Colonic mucosa (tissue), 4 donors: ENCODE measurements around the gene KDR. TPM values are rescaled to one million over a fixed set of nuclear protein-coding genes. Genes with fewer than 3 reads are reported as not detected.

Experiments
- DNase-seq: peaks from one replicate; pipeline ENCODE4 v3.0.0-alpha.2; 2020
- H3K27ac ChIP-seq: fragments of 200-600 bp; one replicate; pipeline ENCODE4 v1.8.0; 2021
- H3K27me3 ChIP-seq: fragments of 200-600 bp; one replicate; pipeline ENCODE4 v1.8.0; 2021
- H3K36me3 ChIP-seq: fragments of 200-600 bp; one replicate; pipeline ENCODE4 v1.8.0; 2021
- H3K4me1 ChIP-seq: fragments of 200-600 bp; one replicate; pipeline ENCODE4 v1.8.0; 2021; ENCODE audit warnings: mild to moderate bottlenecking
- H3K4me3 ChIP-seq: fragments of 200-600 bp; one replicate; pipeline ENCODE4 v1.8.0; 2021
- H3K9ac ChIP-seq, 2 donors: one replicate each; pipeline ENCODE4 v1.7.0; 2013; ENCODE audit warnings: control low read depth in 2 of 2, low read depth in 2 of 2, low read length in 2 of 2
- H3K9me3 ChIP-seq: fragments of 200-600 bp; one replicate; pipeline ENCODE4 v1.8.0; 2021
- CTCF ChIP-seq: fragments of 200-600 bp; IDR thresholded peaks from one replicate; pipeline ENCODE4 v1.8.0; 2022; ENCODE audit warnings: antibody characterized with exemption, mild to moderate bottlenecking
- intact Hi-C: fragments of 100-400 bp; cut with DNase I; formaldehyde crosslinking; loops from one replicate; pipeline ENCODE4 v1.14.1; 2022
- total RNA-seq, 2 donors: library from RNA; stranded (reverse); fragmentation: NEBNext Ultra II Directional in 1 of 2; extraction: Animal tissue kit (Norgen Biotek cat#: 25700) in 1 of 2; gene quantifications; one replicate each; pipeline ENCODE4 v1.2.1, GENCODE V29; 2021
- donor health status: healthy.
- donor health status: DM: no; HTN: no; CAD: no.
- donor health status: DM: no; HTN: no; CAD: no.

KDR gene
- total RNA-seq, 2 donors from 2014 or later = 3.4 to 6.5 TPM

GRCh38 chr4:55132775-55133174 is 7.4 kb upstream of the KDR start:
- H3K9ac ChIP-seq = no peak overlapping the region
- H3K4me1 ChIP-seq = no peaks in the 10 kb centered on the region
- no peaks in the 10 kb centered on the region for H3K9me3 ChIP-seq
- no peak for TF ChIP-seq CTCF
- no peak overlapping the region for H3K4me3 ChIP-seq
- no peaks in the 10 kb centered on the region for H3K36me3 ChIP-seq
- intact Hi-C loops = no loop called here
- no peak overlapping the region for H3K27ac ChIP-seq
- H3K27me3 ChIP-seq = no peaks in the 10 kb centered on the region
- DNase-seq = no peak

- DNase-seq = no peak
- Histone ChIP-seq H3K9ac (no peak overlapping the region), H3K4me1 (no peaks in the 10 kb centered on the region), H3K4me3 (no peak overlapping the region), H3K9me3 (no peaks in the 10 kb centered on the region), H3K27ac (no peak overlapping the region), H3K27me3 (peaks cover 21% of the 10 kb centered on the region), H3K36me3 (no peaks in the 10 kb centered on the region)
- intact Hi-C loops = no loop called here
- no peak for TF ChIP-seq CTCF
Observed at GRCh38 chr4:55127521-55127920, 2.1 kb upstream of the KDR start.

GRCh38 chr4:55127053-55127452 is 1.7 kb upstream of the KDR start:
- no peak for DNase-seq
- Histone ChIP-seq H3K9me3 (no peaks in the 10 kb centered on the region), H3K27me3 (peaks cover 21% of the 10 kb centered on the region), H3K4me1 (no peaks in the 10 kb centered on the region), H3K36me3 (no peaks in the 10 kb centered on the region), H3K9ac (no peak overlapping the region), H3K4me3 (no peak overlapping the region), H3K27ac (no peak overlapping the region)
- intact Hi-C loops = no loop called here
- TF ChIP-seq CTCF = no peak

- Histone ChIP-seq H3K36me3 (no peaks in the 10 kb centered on the region), H3K9me3 (no peaks in the 10 kb centered on the region), H3K9ac (no peak overlapping the region), H3K4me3 (no peak overlapping the region), H3K27me3 (peaks cover 21% of the 10 kb centered on the region), H3K27ac (no peak overlapping the region), H3K4me1 (no peaks in the 10 kb centered on the region)
- no peak for TF ChIP-seq CTCF
- intact Hi-C loops = no loop called here
- DNase-seq = no peak
Observed at GRCh38 chr4:55125763-55126541, 557 bp upstream of the KDR start.

GRCh38 chr4:55124322-55125076 is 896 bp downstream of the KDR start:
- H3K36me3 ChIP-seq = no peaks in the 10 kb centered on the region
- H3K27me3 ChIP-seq = peaks cover 21% of the 10 kb centered on the region
- intact Hi-C loops = no loop called here
- no peak for DNase-seq
- no peak for TF ChIP-seq CTCF
- no peak overlapping the region for H3K27ac ChIP-seq
- H3K4me1 ChIP-seq = no peaks in the 10 kb centered on the region
- H3K4me3 ChIP-seq = peak overlapping the region; percentile 13
- H3K9me3 ChIP-seq = no peaks in the 10 kb centered on the region
- no peak overlapping the region for H3K9ac ChIP-seq
